Fibroblast of pulmonary artery (primary cell): Measurements from ENCODE around the gene RAI14.
"Not testable (repeated sequence)": the region's sequence is repeated elsewhere in the genome, so short reads cannot be mapped to it uniquely, and the experiment has no call there.

Experiments
- DNase-seq: peaks from one replicate; pipeline ENCODE4 v3.0.0-alpha.2; 2010; ENCODE audit warnings: low read depth
- H3K4me3 ChIP-seq: replicated peaks from 2 replicates; pipeline ENCODE4 v1.5.1; 2011; ENCODE audit warnings: low read depth, mild to moderate bottlenecking, control low read depth, low read length, moderate library complexity
- TF ChIP-seq, protein P1 (sequence below): IDR thresholded peaks from 2 replicates; pipeline ENCODE4 v1.5.1; 2011; ENCODE audit warnings: mild to moderate bottlenecking, control low read depth, low read length, inconsistent platforms; ENCODE audit errors: missing control alignments

Gene RAI14

DNA sequence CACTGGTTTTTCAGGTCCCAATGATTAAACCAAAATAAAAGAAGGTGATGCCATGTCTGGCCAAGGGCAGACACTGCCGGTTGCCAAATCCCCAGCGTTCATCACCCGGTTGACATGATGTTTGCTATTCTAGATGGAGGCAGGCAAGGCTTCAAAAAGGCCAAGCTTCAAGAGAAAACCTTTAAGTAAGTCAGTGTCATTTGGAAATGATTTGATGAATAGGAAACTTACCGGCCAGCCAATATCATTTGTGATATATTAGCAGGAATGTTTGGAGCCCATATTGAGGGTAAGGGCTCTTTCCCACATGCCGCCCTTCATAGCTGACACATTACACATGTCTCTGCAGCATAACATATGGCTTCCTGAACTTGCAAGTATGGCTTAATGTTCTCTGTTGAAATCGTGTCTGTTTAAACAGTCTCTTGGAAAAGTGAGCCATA is 93.3 kb downstream of the RAI14 start:
- TF ChIP-seq, protein P1, sequence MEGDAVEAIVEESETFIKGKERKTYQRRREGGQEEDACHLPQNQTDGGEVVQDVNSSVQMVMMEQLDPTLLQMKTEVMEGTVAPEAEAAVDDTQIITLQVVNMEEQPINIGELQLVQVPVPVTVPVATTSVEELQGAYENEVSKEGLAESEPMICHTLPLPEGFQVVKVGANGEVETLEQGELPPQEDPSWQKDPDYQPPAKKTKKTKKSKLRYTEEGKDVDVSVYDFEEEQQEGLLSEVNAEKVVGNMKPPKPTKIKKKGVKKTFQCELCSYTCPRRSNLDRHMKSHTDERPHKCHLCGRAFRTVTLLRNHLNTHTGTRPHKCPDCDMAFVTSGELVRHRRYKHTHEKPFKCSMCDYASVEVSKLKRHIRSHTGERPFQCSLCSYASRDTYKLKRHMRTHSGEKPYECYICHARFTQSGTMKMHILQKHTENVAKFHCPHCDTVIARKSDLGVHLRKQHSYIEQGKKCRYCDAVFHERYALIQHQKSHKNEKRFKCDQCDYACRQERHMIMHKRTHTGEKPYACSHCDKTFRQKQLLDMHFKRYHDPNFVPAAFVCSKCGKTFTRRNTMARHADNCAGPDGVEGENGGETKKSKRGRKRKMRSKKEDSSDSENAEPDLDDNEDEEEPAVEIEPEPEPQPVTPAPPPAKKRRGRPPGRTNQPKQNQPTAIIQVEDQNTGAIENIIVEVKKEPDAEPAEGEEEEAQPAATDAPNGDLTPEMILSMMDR, result no peak
- peak; percentile 68 for DNase-seq
- no peak overlapping the region for H3K4me3 ChIP-seq

DNA sequence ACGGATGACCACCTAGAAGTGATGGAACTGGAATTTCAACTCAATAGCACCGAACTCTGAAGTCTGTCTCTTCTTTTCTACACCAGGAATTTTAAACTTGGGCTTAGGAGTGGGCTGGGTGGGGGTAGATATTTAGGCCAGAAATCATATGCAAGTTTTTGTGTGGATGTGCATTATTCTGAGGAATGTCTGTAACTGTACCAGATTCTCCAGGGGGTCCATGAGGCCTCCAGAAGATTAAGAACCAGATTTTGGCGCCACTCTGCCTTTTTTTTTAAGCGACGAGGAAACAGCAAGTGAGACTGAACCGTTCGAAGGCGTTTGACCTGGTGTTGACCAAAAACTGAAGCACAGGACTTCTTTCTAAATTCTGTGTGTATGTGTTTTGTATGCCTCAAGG is 94.1 kb downstream of the RAI14 start:
- H3K4me3 ChIP-seq, result no peak overlapping the region
- TF ChIP-seq, protein P1, result no peak
- DNase-seq, result no peak

DNA sequence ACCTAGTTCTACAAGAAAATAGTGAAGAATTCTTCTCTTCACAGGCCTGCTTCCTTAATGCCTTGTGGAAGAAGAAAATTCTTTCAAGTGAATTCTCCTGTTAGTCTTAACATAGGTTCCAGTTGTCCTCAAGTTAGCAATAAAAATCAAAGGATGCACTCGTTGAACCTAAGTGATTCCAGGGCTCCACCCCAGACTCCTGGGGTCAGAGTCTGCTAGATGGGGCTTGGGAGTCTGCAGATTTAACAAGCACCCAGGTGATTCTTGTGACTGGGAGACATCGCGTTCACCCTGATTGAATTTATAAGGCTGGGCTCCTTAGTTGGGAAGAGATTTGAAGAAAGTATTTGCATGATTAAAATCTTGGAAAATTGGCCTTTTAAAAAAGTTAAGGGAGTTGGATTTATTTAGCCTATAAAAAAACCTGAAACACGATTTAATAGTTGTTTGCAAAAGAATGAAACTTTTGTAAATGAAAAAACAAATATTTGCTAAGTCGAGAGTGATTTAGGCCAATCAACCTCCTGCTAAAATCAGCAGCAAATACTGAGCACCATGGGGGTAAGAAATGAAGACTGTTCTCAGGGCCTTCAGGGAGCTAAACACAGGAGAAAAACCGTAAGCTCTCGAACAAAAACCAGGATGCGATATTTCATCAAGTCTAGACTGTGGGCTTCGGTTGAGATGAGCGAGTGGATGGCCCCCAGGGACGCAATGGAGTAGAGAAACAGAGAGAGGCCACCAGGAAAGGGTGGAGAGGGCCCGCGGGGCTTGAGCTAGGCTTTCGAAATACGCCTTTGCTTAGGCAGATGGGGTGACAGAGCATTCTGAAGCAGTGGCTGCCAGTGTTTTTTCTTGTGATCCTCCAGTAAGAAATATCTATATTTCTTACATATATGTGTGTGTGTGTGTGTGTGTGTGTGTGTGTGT is 95.9 kb downstream of the RAI14 start:
- H3K4me3 ChIP-seq, result no peak overlapping the region
- peak; percentile 21 for DNase-seq
- TF ChIP-seq, protein P1, result no peak

DNA sequence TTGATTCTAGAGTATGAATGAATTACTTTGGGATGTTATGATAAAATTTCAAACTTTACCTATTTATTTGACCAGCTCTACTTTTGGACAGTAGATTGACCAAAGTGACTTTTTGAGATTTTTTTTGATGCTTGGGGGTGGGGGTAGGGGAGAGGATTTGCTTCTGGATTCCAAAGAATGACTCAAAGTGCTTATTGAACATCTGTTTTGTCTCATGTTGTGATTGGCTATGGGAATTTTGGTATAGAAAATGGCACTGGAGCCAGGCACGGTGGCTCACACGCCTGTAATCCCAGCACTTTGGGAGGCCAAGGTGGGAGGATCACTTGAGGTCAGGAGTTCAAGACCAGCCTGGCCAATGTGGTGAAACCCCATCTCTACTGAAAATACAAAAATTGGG is 97.1 kb downstream of the RAI14 start:
- not testable (repeated sequence) for DNase-seq, H3K4me3 ChIP-seq

DNA sequence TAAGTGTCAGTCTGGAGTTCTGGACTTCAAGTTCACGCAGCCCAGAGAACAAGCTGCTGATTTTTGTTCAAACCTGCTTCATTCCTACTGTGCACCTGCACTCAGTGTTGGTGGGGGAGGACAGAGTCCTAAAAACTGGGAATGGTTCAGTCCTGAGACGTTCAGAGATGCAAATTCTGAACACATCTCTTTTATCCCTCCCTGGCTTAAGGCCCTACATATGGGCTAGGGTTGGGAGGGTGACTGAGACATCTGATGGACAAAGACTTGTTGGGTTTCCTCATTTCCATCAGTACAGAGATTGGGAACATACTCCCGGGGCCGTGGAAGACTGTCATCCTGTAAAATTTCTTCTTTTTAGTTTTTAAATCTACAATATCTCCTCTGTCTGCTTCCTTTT is 99.8 kb downstream of the RAI14 start:
- no peak overlapping the region for H3K4me3 ChIP-seq
- TF ChIP-seq, protein P1, result no peak
- no peak for DNase-seq

DNA sequence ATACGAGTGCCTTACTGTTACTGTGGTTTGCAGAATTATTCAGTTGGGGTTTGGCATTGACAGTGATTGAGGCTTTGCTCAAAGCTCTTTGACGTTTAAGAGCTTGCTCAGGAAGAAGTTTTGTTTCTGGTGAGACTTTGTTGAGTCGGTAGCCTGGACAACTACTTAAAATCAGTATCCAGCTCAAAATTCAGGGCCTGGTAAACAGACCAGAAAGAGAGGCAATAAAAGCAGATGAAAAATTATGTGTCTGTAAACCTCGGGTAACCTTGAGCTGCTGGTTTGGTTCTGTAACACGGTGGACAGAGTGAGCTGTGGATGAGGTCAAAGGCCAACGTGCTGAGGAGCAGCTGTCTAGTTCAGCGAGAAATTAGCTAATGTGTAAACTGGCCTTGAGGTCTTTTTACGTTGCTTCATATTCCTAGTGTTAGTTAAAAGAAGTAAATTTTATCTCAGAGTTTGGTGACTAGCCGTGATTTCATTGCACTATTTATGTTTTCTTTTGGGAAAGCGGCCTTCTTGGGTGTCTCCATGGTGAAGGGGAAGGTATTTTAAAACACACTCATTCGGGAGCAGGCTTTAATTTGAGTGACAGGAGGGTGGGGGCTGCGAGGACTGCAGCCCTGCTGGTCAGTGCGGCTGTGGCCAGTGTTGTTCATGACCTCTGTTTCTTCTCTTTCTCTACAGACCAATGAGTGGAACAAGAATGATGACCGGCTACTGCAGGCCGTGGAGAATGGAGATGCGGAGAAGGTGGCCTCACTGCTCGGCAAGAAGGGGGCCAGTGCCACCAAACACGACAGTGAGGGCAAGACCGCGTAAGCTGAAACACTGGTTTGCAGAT is 100.9 kb downstream of the RAI14 start:
- TF ChIP-seq, protein P1, result no peak
- no peak overlapping the region for H3K4me3 ChIP-seq
- no peak for DNase-seq

DNA sequence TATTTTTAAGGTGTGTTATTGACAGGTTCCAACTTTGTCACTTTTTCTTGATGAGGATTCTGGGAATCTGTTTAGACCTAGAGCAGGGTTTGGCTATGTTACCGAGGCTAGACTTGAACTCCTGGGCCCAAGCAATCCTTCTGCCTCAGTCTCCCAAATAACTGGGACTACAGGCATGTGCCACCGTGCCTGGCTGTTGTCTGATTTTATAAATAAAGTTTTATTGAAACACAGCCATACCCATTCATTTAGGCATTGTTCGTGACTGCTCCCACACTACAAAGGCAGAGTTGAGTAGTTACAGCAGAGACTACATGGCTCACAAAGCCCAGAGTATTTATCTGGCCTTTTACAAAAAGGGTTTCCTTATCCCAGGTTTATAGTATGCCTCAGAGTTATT is 102.4 kb downstream of the RAI14 start:
- DNase-seq, result no peak
- TF ChIP-seq, protein P1, result no peak
- no peak overlapping the region for H3K4me3 ChIP-seq

DNA sequence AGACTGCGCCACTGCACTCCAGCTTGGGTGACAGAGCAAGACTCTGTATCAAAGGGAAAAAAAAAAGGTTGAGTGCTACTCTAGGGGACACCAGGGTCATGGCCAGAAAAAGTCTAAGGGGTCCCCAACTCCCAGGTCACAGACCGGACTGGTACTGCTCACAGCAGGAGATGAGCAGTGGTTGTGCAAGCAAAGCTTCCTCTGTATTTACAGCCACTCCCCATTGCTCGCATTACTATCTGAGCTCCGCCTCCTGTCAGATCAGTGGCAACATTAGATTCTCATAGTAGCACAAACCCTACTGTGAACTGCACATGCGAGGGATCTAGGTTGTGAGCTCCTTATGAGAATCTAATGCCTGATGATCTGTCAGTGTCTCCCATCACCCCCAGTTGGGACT is 103.1 kb downstream of the RAI14 start:
- DNase-seq, result peak; percentile 22
- not testable (repeated sequence) for H3K4me3 ChIP-seq
